Caco-2 (cell line): ENCODE results near the gene AMN1. TPM values are rescaled to one million over a fixed set of nuclear protein-coding genes. Genes with fewer than 3 reads are reported as not detected.

Experiments used
- BruUV-seq: library from RNA; stranded (reverse); fragments of 400-500 nt; replicated peaks from 2 replicates; lab custom pipeline; 2021; lab: Mats Ljungman, UMichigan
- CTCF ChIA-PET: fragments of 300-600 bp; sonication (Branson Sonifier 250); formaldehyde crosslinking; loops from one replicate; lab custom pipeline; 2022; ENCODE audit warnings: antibody characterized with exemption; lab: Charles Lee
- POLR2A ChIA-PET: fragments of 300-600 bp; sonication (Branson Sonifier 250); formaldehyde crosslinking; loops from one replicate; lab custom pipeline; 2022; ENCODE audit warnings: antibody characterized with exemption; lab: Charles Lee
- DNase-seq, 2 experiments: peaks; one replicate each; pipeline versions ENCODE4 v3.0.0 to v3.0.0-alpha.2; 2020 to 2022
- H3K27me3 ChIP-seq: replicated peaks from 2 replicates; pipeline ENCODE4 v1.6.0; 2011; ENCODE audit warnings: low read length; ENCODE audit not compliant: control insufficient read depth, insufficient read depth
- H3K36me3 ChIP-seq: 2 replicates; pipeline ENCODE4 v1.5.1; 2011; ENCODE audit warnings: low read length; ENCODE audit not compliant: control insufficient read depth, insufficient read depth
- H3K4me1 ChIP-seq: fragments of 250-450 bp; sonication (Bioruptor Pico); 2 replicates; pipeline ENCODE4 v1.5.1; 2020; ENCODE audit warnings: mild to moderate bottlenecking
- H3K4me3 ChIP-seq: 2 replicates; pipeline ENCODE4 v1.5.1; 2011; ENCODE audit warnings: low read depth, mild to moderate bottlenecking, control low read depth, low read length
- H3K9me3 ChIP-seq: fragments of 250-450 bp; sonication (Bioruptor Pico); 2 replicates; pipeline ENCODE4 v1.5.1; 2020; ENCODE audit warnings: mild to moderate bottlenecking, moderate library complexity
- H3K27ac Mint-ChIP-seq: one replicate; pipeline ENCODE4 v1.8.0; 2022; ENCODE audit warnings: mixed read lengths; ENCODE audit not compliant: unreplicated experiment
- H3K27me3 Mint-ChIP-seq: one replicate; pipeline ENCODE4 v1.8.0; 2022; ENCODE audit warnings: mixed read lengths; ENCODE audit not compliant: insufficient read depth, unreplicated experiment
- H3K36me3 Mint-ChIP-seq: one replicate; pipeline ENCODE4 v1.8.0; 2022; ENCODE audit warnings: mild to moderate bottlenecking, mixed read lengths; ENCODE audit not compliant: insufficient read depth, unreplicated experiment
- H3K4me1 Mint-ChIP-seq: one replicate; pipeline ENCODE4 v1.8.0; 2022; ENCODE audit warnings: low read depth, mixed read lengths; ENCODE audit not compliant: unreplicated experiment
- H3K4me3 Mint-ChIP-seq: one replicate; pipeline ENCODE4 v1.8.0; 2022; ENCODE audit warnings: mild to moderate bottlenecking, moderate library complexity, mixed read lengths; ENCODE audit not compliant: unreplicated experiment
- H3K9me3 Mint-ChIP-seq: one replicate; pipeline ENCODE4 v1.8.0; 2022; ENCODE audit warnings: mixed read lengths; ENCODE audit not compliant: unreplicated experiment
- intact Hi-C: fragments of 100-400 bp; cut with micrococcal nuclease; formaldehyde crosslinking; loops from one replicate; pipeline ENCODE4 v1.10.0; 2022; ENCODE audit not compliant: unreplicated experiment
- total RNA-seq: library from RNA; stranded (reverse); gene quantifications from 2 replicates; pipeline ENCODE4 v1.2.3, GENCODE V29; 2022
- TF ChIP-seq, protein P1 (sequence below), 2 experiments: fragments of 200-600 bp in 1 of 2; IDR thresholded peaks; 1 replicate in 1 of 2; 2 replicates in 1 of 2; pipeline versions ENCODE4 v1.5.1 to v1.8.0; 2011 to 2022; ENCODE audit warnings: antibody characterized with exemption in 1 of 2, control low read depth in 1 of 2, inconsistent platforms in 1 of 2, low read depth in 1 of 2, low read length in 1 of 2, mild to moderate bottlenecking in 1 of 2, moderate library complexity in 1 of 2; ENCODE audit not compliant: insufficient read depth in 1 of 2, severe bottlenecking in 1 of 2, unreplicated experiment in 1 of 2

AMN1 gene
- total RNA-seq, 1 experiment from 2014 or later, result 6.2 TPM

- TF ChIP-seq, protein P1, sequence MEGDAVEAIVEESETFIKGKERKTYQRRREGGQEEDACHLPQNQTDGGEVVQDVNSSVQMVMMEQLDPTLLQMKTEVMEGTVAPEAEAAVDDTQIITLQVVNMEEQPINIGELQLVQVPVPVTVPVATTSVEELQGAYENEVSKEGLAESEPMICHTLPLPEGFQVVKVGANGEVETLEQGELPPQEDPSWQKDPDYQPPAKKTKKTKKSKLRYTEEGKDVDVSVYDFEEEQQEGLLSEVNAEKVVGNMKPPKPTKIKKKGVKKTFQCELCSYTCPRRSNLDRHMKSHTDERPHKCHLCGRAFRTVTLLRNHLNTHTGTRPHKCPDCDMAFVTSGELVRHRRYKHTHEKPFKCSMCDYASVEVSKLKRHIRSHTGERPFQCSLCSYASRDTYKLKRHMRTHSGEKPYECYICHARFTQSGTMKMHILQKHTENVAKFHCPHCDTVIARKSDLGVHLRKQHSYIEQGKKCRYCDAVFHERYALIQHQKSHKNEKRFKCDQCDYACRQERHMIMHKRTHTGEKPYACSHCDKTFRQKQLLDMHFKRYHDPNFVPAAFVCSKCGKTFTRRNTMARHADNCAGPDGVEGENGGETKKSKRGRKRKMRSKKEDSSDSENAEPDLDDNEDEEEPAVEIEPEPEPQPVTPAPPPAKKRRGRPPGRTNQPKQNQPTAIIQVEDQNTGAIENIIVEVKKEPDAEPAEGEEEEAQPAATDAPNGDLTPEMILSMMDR (IDR thresholded peaks at IDR 0.05; ENCODE audit: insufficient read depth in 1 of 2, low read depth in 1 of 2, low read length in 1 of 2, severe bottlenecking in 1 of 2, unreplicated experiment in 1 of 2), result no peak
- BruUV-seq, result no TSS peak
Observed at GRCh38 chr12:31651893-31652521, 76.8 kb downstream of the AMN1 start.

GRCh38 chr12:31650918-31651317, 77.9 kb downstream of the AMN1 start:
- Histone ChIP-seq H3K36me3 (no peaks in the 10 kb centered on the region), H3K4me1 (peaks cover 30% of the 10 kb centered on the region), H3K4me3 (no peak overlapping the region), H3K27me3 (no peaks in the 10 kb centered on the region), H3K9me3 (peaks cover 13% of the 10 kb centered on the region)
- peak; percentile 82 to 90 for DNase-seq
- ChIA-PET CTCF (no interaction called here), POLR2A (interaction anchor here (0.7 kb wide), 1 partner anchor 168 kb away, joined by 4 read pairs; no protein-coding TSS in a partner anchor)
- Mint-ChIP-seq H3K4me1 (peaks cover 25% of the 10 kb centered on the region), H3K4me3 (peak overlapping the region; percentile 38), H3K36me3 (no peaks in the 10 kb centered on the region), H3K27me3 (no peaks in the 10 kb centered on the region), H3K27ac (peak overlapping the region; percentile 95), H3K9me3 (no peaks in the 10 kb centered on the region)
- TF ChIP-seq, protein P1 (IDR thresholded peaks at IDR 0.05; ENCODE audit: insufficient read depth in 1 of 2, low read depth in 1 of 2, low read length in 1 of 2, severe bottlenecking in 1 of 2, unreplicated experiment in 1 of 2), result no peak
- intact Hi-C loops, result loop anchor here (5.0 to 10.0 kb wide), 2 partner anchors 716 to 794 kb away; no protein-coding TSS in a partner anchor
- no TSS peak for BruUV-seq

More at GRCh38 chr12:31651893-31652521, 76.8 kb downstream of the AMN1 start:
- no peak overlapping the region for H3K4me3 Mint-ChIP-seq
- H3K27me3 ChIP-seq, result no peaks in the 10 kb centered on the region
- DNase-seq, result no peak
- peaks cover 34% of the 10 kb centered on the region for H3K4me1 Mint-ChIP-seq
- no peaks in the 10 kb centered on the region for H3K9me3 Mint-ChIP-seq
- POLR2A ChIA-PET, result no interaction called here
- H3K4me3 ChIP-seq, result no peak overlapping the region
- intact Hi-C loops, result loop anchor here (2.0 to 10.0 kb wide), 3 partner anchors 409 to 793 kb away; no protein-coding TSS in a partner anchor
- H3K27ac Mint-ChIP-seq, result peak overlapping the region; percentile 95
- H3K27me3 Mint-ChIP-seq, result no peaks in the 10 kb centered on the region
- CTCF ChIA-PET, result interaction anchor here (1.3 to 2.5 kb wide), 4 partner anchors 308 to 1068 kb away, joined by 3 to 55 read pairs (median 8); partner anchors contain the start of gene BICD1
- peaks cover 30% of the 10 kb centered on the region for H3K4me1 ChIP-seq
- H3K36me3 ChIP-seq, result no peaks in the 10 kb centered on the region
- no peaks in the 10 kb centered on the region for H3K36me3 Mint-ChIP-seq
- peaks cover 13% of the 10 kb centered on the region for H3K9me3 ChIP-seq

GRCh38 chr12:31647086-31647491, 81.7 kb downstream of the AMN1 start:
- Histone ChIP-seq H3K27me3 (no peaks in the 10 kb centered on the region), H3K4me1 (peaks cover 28% of the 10 kb centered on the region), H3K9me3 (peaks cover 13% of the 10 kb centered on the region), H3K4me3 (no peak overlapping the region), H3K36me3 (no peaks in the 10 kb centered on the region)
- TF ChIP-seq, protein P1 (IDR thresholded peaks at IDR 0.05; ENCODE audit: insufficient read depth in 1 of 2, low read depth in 1 of 2, low read length in 1 of 2, severe bottlenecking in 1 of 2, unreplicated experiment in 1 of 2), result no peak
- intact Hi-C loops, result no loop called here
- no peaks in the 10 kb centered on the region for H3K27me3 Mint-ChIP-seq
- H3K9me3 Mint-ChIP-seq, result no peaks in the 10 kb centered on the region
- H3K4me1 Mint-ChIP-seq, result peaks cover 18% of the 10 kb centered on the region
- DNase-seq, result no peak
- H3K4me3 Mint-ChIP-seq, result no peak overlapping the region
- ChIA-PET CTCF (no interaction called here), POLR2A (interaction anchor here (0.6 kb wide), 1 partner anchor 129 kb away, joined by 4 read pairs; no protein-coding TSS in a partner anchor)
- BruUV-seq, result no TSS peak
- H3K27ac Mint-ChIP-seq, result no peak overlapping the region
- H3K36me3 Mint-ChIP-seq, result no peaks in the 10 kb centered on the region
